Ecto neural progenitor cell (in vitro differentiated cells): Measurements from ENCODE around the gene KRT83.

Source experiments
- DNase-seq: peaks from one replicate; pipeline ENCODE4 v3.0.0-alpha.2; 2018; ENCODE audit warnings: low spot score

The KRT83 gene

GRCh38 chr12:52320784-52321400 lies at the start of gene KRT83:
Gene KRT83, minus strand, starts transcription at chr12:52321398. Its CDS starts 63 bp downstream, at chr12:52321335.
- DNase-seq, result no peak

DNA sequence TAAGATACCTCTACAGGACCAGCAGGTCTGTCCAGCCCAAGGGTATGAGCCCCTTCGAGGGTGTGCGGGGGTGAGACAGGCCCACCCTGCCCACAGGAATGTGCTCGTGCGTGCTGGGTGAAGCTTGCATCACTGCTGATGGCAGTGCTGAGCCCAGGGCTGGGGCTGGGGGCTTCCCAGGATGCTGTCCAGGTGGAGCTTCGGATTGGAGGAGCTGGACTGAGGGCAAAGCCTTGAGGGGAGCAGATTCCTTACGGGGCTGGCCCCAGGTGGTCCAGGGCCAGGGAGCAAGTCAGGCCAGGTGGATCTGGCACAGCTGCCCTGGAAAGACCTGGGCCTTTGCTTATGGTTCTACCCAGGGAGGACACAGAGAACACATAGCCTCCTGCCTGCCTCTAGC lies 48.6 kb upstream of the KRT83 start:
- DNase-seq, result no peak

DNA sequence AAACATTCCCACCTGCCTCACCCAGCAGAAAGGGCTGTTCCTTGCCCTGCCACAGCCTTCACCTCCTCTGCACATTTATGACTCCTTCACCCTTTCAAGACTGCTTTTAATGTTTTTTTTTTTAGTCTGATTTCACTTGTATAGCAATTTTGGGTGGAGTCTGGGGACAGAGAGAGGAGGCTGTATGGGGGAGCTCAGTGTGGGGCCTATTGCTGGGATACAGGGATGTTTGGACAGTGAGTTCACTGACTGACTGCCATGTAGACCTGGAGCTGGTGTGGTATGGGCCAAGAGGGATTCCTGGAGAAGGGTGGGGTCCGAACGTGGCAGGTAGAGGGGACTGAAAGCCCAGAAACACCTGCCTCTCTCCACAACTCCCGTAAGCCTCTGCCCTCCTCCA lies 48.0 kb upstream of the KRT83 start:
- no peak for DNase-seq

- DNase-seq, result no peak
These were observed 47.3 kb upstream of the KRT83 start for GRCh38 chr12:52368508-52368907.

DNA sequence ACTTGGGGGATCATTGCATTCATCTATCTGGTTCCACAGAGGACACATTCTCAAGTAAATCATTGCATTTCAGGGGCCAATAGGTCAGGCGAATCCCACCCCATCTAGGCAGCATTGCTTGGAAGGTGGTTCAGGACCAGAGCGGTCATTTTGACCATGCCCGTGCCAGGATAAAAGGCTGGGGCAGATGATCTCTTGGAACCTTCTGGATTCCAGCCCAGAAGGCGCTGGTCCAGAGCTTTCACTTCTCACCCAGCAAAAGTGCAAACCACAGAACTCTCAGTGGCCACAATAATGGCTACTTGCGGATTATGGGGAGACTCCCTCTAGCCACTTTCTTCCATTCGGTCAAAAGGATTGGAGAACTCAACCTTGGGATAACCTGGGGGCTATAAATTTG lies 46.7 kb upstream of the KRT83 start:
- no peak for DNase-seq

GRCh38 chr12:52366738-52367485 lies 45.7 kb upstream of the KRT83 start, which contains the start of gene KRT85:
Gene KRT85, minus strand, starts transcription at chr12:52367481. Its CDS starts 76 bp downstream, at chr12:52367405.
- DNase-seq, result no peak

DNA sequence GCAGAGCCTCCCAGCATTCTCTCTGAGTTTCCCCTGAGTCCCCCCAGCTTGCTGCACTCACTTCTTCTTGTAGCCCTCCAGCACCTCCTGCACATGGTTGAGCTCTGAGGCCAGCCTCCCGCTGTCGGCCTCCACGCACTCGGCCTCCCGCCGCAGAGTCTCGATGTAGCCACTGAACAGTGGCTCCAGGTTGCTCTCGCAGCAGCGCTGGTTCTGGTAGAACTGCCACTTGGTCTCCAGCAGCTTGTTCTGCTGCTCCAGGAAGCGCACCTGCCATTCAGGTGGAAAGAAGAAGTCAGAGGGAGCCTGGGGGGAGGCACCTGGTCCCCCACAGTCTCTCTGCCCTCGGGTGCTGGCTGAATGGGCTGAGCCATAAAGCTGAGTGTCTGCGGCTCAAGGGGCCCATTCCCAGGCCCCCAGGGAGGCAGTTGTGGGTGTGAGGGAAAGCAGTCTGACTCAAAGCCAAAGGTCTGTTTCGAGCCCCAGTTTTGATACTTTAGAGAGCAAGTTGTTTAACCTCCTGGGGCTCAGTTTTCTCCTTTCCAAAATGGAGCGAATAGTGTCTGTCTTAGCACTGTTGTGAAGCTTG lies 43.8 kb upstream of the KRT83 start:
- no peak for DNase-seq

DNA sequence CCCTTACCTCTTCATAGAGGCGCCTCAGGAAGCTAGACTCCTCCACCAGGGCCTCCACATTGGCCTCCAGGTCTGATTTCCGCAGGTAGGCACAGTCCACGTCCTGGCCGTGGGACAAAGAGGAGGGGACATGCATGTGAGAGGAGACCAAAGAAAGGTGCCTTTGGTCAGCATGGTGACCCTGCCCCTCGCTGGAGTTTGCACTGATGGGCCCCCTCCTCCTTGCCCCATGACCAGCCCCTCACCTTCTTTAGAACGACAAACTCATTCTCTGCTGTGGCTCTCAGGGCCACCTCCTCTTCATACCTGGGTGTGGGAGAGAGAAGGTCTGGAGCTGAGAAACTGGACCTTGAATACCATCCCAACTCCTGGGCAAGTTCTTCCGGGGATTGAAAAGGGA lies 42.9 kb upstream of the KRT83 start:
- DNase-seq, result no peak

DNA sequence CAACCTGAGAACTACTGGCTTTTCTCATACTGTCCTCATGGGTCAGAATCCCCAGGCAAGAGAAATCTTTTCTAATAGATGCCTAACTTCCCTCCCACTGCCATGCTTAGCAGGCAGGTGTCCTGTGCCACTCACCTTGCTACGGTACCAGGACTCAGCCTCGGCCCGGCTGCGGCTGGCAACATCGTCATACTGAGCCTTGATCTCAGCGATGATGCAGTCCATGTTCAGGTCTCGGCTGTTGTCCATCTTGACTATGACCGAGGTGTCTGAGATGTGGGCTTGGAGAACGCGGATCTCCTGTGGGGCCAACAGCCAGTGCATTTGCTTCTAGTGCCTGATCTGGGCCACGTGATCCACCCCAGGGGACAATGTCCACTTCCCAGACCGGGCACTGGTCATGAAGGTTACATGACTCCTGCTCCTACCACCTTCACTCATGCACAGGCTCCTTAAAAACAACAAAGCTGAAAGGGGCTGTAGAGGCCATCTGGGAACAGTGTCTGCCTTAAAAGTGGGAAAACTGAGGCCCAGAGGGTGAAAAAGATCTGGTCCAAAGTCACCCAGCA lies 42.0 kb upstream of the KRT83 start:
- DNase-seq, result no peak

GRCh38 chr12:52362118-52362726 lies 41.0 kb upstream of the KRT83 start:
- no peak for DNase-seq

DNA sequence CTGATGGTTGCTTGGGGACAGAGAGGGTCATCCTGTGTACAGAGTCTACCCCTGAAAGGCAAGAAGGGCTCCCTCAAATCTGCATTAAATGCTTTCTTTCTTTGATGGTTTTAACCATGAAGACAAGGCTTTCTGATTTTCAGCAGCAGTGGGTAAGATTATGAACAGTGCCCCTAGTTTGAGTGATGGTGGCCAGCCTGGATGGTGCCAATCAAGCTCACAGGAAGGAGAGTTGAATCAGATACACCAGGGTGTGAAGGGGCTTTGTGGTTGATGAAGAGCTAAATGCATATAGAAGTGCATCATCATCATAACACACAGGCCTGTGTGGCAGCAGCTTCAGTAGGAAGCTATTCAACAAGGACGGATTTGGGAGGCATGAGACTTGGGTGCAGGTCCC lies 40.4 kb upstream of the KRT83 start:
- DNase-seq, result no peak

DNA sequence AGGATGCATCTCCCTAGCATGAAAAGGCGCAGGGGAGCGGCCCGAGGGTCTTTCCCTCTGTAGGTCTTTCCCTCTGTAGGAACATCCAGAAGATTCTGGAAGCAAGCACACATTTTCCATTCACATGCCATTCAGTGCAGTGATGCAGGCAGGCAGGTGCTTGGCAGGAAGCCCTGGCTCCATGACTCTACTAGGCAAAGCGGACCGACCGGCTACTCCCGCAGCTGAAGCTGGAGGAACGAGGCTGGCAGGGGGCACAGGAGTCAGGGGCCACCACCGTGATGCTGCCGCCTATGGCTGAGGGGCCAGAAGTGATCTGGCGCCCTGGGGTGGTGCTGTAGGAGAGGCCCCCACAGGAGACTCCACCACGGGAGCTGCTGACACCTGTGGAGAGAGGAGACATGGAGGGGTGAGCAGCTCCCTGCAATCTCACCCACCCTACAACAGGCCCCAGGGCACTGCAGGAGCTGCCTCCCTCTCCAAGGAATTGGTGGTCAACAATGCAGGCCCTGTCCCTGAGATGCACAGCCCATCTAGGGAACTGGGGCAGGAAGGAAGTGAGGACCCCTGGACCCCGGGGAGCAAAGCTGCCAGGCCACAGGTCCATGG lies 39.6 kb upstream of the KRT83 start:
- DNase-seq, result no peak

DNA sequence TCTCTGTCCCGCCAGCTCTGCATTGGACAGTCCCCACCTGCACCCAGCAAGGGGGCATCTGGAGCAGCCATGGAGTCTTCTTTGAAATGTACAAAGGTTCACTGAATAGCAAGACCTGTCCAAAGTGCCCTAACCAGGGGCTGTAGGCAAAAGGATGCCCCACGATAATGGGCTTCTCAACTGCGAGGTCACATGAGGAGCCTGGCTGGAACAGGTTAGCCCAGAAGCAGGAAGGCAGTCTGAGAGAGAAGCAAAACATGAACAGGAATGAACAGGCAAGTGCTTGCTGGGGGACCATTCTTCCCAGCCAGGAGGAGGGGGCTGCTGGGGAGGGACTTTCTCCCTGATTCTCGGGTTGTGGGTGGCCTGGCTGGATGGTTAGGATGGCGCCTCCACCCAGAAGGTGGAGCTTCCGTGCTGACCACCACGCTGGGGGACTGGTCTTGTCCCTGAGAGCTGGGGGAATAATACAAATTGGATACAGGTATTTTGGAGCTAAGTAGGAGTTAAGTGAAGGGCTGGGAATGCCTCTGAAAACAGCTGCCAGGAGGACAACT lies 39.0 kb upstream of the KRT83 start:
- no peak for DNase-seq

GRCh38 chr12:52359621-52360061 lies 38.4 kb upstream of the KRT83 start:
- DNase-seq, result no peak

GRCh38 chr12:52358575-52359350 lies 37.6 kb upstream of the KRT83 start:
- DNase-seq, result no peak

DNA sequence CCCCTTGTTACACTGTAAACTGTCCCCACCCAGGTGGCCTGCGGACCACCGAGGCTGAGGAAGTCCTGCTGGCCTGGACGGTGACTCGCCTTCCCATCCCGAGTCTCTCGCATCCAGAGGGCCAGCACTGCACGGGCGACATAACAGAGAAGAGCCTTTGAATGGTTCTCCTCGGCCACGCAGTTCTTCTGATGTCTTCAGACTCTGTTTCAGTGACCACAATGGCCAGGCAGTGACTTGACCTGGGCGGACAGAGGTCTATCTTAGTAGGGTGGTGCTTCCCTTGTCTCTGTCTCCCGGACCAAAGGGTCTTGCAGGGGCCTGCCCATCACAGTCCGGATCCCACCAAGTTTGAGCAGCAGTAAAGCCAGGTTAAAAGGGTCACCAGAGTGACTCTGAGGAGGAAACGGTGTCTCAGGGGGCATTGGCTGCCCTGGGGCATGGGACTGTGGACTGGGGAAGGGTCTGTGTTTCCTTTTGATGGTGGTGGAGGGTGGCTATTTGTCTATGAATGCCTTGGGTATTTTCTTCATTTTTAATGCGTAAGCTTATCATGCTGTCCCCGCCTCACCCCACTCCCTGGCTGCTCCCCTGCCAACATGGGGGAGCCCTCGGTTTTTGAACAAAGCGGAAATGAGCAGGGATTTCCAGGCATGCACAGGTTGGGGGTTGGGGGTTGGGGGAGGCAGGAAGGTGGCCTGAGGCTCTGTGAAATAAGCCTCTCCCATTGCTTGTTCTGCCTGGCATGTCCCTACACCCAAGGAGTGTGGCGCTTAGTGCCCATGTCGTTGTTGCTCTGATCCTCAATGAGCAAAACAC lies 35.8 kb upstream of the KRT83 start:
- no peak for DNase-seq

DNA sequence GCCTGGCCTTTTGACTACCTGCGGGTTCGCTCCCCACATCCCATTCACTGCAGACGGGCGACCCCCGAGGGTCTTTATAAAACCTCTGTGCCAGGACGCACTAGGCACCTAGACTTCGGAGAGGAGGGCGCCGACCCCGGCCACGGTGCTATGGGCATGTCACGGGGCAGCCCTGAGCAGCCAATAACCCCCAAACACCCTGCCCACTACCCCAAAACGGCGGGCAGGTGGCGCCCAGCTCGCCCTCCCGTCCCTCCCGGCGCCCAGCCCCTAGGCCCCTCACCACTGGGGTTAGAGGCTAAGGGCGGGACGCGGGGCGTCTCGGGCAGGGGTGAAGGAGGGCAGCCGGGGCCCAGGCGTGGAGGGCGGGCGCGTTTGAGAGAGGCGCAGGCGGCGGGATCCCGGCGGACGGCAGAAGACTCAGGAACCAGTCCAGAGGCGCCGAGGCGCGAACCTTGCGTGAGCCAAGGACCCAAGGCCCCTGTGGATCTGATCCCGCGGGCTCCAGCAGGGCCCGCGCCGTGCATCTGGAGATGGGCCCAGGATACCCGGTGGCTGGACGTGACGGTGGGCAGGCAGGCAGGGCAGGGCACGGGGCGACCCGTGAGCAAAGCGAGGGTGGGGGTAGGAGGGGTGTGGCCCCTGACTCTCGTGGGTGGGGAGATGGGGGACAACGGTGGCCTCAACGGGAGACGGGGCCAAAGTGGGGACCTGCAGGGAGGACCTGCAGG lies 35.0 kb upstream of the KRT83 start:
- DNase-seq, result no peak

GRCh38 chr12:52355176-52355575 lies 34.0 kb upstream of the KRT83 start:
- no peak for DNase-seq

DNA sequence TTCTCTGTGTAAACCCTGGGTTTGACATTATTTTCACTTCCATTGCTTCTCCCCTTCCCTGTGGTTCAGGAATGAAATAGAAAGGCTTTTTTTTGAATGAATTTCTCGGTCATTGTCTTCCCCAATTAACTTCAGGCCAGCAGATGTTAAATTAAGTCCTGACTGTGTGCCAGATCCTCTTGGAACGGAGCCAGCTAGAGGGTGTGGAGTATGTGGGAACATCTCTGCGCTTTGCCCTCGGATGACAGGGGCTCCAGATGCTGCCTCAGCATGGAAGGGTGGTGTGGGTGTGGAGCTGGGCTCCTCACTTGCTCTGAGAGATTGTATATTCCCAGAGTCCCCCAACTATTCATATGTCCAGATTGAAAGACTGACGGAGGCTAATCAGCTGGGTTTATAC lies 33.0 kb upstream of the KRT83 start:
- DNase-seq, result no peak
